ENCODE data around the gene MISP. TPM values are rescaled to one million over a fixed set of nuclear protein-coding genes. Genes with fewer than 3 reads are reported as not detected.

Gene MISP
- total and polyA plus RNA-seq, 2 of the 4 experiments (the other 2 are of a cell fraction): not detected

DNA sequence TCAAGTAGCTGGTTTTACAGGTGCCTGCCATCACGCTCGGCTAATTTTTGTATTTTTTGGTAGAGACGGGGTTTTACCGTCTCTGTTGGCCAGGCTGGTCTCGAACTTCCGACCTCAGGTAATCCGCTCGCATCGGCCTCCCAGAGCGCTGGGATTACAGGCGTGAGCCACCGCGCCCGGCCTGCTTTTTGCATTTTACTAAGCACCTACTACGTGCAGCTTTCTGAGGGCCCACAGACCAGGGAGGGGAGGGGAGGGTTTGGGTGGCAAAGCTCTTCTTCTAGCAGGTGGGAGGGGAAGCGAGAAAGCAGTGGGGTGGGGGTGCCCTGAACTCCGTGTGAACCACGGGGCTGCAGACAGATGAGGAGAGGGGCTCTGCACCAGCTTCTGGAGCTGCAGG is 27.2 kb upstream of the MISP start:
- intact Hi-C loops (cut with micrococcal nuclease): no loop called here
- no peak for DNase-seq
- Histone ChIP-seq H2BK20ac (ENCODE audit: low read depth, low read length) (no peak overlapping the region), H2BK120ac (ENCODE audit: low read depth, low read length) (no peak overlapping the region), H2BK5ac (ENCODE audit: low read depth, low read length, poor library complexity, severe bottlenecking) (no peak overlapping the region), H2AFZ (replicated peaks; ENCODE audit: low read length, poor library complexity) (no peak overlapping the region), H3K36me3 (ENCODE audit: control insufficient read depth, insufficient read depth, low read length) (peaks cover 12% of the 10 kb centered on the region; the same call in 1 of the 2 replicates), H2AK5ac (ENCODE audit: low read depth, low read length) (no peak overlapping the region), H4K5ac (ENCODE audit: low read depth, low read length) (no peak overlapping the region), H3K23ac (ENCODE audit: low read depth, low read length) (no peak overlapping the region), H2AK9ac (replicated peaks; ENCODE audit: low read depth, low read length, poor library complexity) (no peak overlapping the region), H3K18ac (ENCODE audit: low read depth, low read length) (no peak overlapping the region), H4K91ac (ENCODE audit: insufficient read depth, low read depth, low read length) (no peak overlapping the region), H3K9ac (ENCODE audit: low read depth, low read length) (no peak overlapping the region), H3K4me1 (ENCODE audit: control insufficient read depth, insufficient read depth, low read length) (peaks cover 4% of the 10 kb centered on the region; the same call in 1 of the 2 replicates), H4K8ac (ENCODE audit: low read depth in 2 of 2, low read length in 2 of 2) (no peak overlapping the region), H3K79me1 (ENCODE audit: low read depth in 1 of 2, low read length in 2 of 2) (no peaks in the 10 kb centered on the region; a peak in 1 of 4 replicates), H3K9me3 (ENCODE audit: control insufficient read depth, insufficient read depth, low read length) (no peaks in the 10 kb centered on the region), H2BK15ac (ENCODE audit: low read depth, low read length) (no peak overlapping the region), H3K9me1 (ENCODE audit: insufficient read depth, low read length) (no peaks in the 10 kb centered on the region), H3K56ac (ENCODE audit: extremely low read depth, insufficient read depth, low read length) (no peak overlapping the region), H3K27ac (ENCODE audit: insufficient read depth, low read length) (no peak overlapping the region), H4K20me1 (ENCODE audit: insufficient read depth, low read length) (no peaks in the 10 kb centered on the region), H3K4me2 (ENCODE audit: low read depth, low read length) (no peak overlapping the region), H3K14ac (replicated peaks; ENCODE audit: low read depth, low read length) (no peak overlapping the region), H3K4ac (ENCODE audit: low read depth, low read length) (no peak overlapping the region), H3K4me3 (ENCODE audit: insufficient read depth, low read depth, low read length) (no peak overlapping the region), H3K27me3 (ENCODE audit: control insufficient read depth, insufficient read depth, low read length) (peaks cover 2% of the 10 kb centered on the region; the same call in 1 of the 2 replicates)
- CTCF ChIA-PET: no interaction called here
- ATAC-seq (ENCODE audit: low read depth): no peak
- BruUV-seq (replicated peaks): no TSS peak
- no peak for TF ChIP-seq SMC3 (IDR thresholded peaks at IDR 0.05; ENCODE audit: low read depth, low read length)
- no peak for TF ChIP-seq BHLHE40 (IDR thresholded peaks at IDR 0.05; ENCODE audit: low read depth, low read length)
- TF ChIP-seq CHD1 (IDR thresholded peaks at IDR 0.05; ENCODE audit: low read depth, low read length): no peak
- TF ChIP-seq POLR2A (IDR thresholded peaks at IDR 0.05; ENCODE audit: low read depth, low read length): no peak
- TF ChIP-seq, protein P1, sequence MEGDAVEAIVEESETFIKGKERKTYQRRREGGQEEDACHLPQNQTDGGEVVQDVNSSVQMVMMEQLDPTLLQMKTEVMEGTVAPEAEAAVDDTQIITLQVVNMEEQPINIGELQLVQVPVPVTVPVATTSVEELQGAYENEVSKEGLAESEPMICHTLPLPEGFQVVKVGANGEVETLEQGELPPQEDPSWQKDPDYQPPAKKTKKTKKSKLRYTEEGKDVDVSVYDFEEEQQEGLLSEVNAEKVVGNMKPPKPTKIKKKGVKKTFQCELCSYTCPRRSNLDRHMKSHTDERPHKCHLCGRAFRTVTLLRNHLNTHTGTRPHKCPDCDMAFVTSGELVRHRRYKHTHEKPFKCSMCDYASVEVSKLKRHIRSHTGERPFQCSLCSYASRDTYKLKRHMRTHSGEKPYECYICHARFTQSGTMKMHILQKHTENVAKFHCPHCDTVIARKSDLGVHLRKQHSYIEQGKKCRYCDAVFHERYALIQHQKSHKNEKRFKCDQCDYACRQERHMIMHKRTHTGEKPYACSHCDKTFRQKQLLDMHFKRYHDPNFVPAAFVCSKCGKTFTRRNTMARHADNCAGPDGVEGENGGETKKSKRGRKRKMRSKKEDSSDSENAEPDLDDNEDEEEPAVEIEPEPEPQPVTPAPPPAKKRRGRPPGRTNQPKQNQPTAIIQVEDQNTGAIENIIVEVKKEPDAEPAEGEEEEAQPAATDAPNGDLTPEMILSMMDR (conservative IDR thresholded peaks at IDR 0.05; ENCODE audit: low read depth, low read length): no peak
- TF ChIP-seq NFE2L2 (IDR thresholded peaks at IDR 0.05; ENCODE audit: low read depth, low read length): no peak
- TF ChIP-seq CEBPB (IDR thresholded peaks at IDR 0.05; ENCODE audit: low read depth, low read length): no peak
- TF ChIP-seq RAD21 (IDR thresholded peaks at IDR 0.05; ENCODE audit: low read length): no peak
- POLR2A ChIA-PET (ENCODE audit: unreplicated experiment): no interaction called here
- WGBS, 2 experiments (ENCODE audit: extremely low coverage in 2 of 2, insufficient read length in 1 of 2): 77% methylated on average over 6 of the region's 18 CpGs; no CpG with 5 or more reads in 1 of the 2 experiments
- in situ Hi-C loops (cut with MboI; ENCODE audit: low sequenced_read_pairs): no loop called here
- dilution Hi-C loops (cut with HindIII; ENCODE audit: low sequenced_read_pairs, unreplicated experiment): no loop called here
